Measurements from ENCODE around the gene GALNT18.

The GALNT18 gene

DNA sequence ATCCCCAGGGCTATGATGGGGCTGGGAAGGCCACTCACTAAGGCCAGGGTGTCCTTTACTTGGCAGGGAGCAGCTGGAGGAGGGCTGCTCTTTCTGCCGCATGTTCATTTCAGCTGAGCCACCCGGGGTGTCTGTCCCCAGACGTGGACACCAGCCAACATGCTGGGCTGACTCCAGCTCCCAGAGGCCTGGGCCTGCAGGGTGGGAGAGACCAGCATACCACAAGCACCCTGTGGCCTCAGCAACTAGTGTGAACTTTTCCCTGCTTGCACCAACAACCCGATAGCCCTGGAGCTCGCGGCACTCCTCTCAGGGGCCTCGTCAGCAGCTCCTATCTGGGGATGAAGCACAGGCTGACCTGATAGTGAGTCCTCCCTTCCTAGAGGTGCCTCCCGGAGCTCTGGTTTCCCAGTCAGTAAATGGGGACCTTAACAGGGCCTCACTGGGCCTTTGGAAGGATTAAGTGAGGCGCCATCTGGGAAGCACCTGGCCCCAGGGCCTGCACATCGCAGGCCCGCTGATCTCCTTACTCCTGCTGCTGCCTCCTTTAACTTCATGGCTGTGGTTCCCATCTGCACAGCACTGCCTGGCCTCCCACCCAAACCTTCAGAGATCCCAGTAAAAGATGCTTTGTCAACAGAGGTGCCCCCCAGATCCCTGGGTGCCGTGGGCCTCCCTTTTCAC lies 83.4 kb downstream of the GALNT18 start:
- TF ChIP-seq FEZF1 (tag by site-specific recombination; IDR thresholded peaks at IDR 0.05), result peak; percentile 55
- TF ChIP-seq ZXDB (tag by site-specific recombination; IDR thresholded peaks at IDR 0.05), result no peak
- TF ChIP-seq ZEB2 (tag by site-specific recombination; IDR thresholded peaks at IDR 0.05), result no peak
- TF ChIP-seq, protein P1, sequence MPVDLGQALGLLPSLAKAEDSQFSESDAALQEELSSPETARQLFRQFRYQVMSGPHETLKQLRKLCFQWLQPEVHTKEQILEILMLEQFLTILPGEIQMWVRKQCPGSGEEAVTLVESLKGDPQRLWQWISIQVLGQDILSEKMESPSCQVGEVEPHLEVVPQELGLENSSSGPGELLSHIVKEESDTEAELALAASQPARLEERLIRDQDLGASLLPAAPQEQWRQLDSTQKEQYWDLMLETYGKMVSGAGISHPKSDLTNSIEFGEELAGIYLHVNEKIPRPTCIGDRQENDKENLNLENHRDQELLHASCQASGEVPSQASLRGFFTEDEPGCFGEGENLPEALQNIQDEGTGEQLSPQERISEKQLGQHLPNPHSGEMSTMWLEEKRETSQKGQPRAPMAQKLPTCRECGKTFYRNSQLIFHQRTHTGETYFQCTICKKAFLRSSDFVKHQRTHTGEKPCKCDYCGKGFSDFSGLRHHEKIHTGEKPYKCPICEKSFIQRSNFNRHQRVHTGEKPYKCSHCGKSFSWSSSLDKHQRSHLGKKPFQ (tag by site-specific recombination; IDR thresholded peaks at IDR 0.05), result peak; percentile 53; the same call in 1 of the 2 replicates
- TF ChIP-seq ZNF621 (tag by site-specific recombination; IDR thresholded peaks at IDR 0.05), result no peak
- TF ChIP-seq ZNF184 (tag by site-specific recombination; IDR thresholded peaks at IDR 0.05), result no peak
- TF ChIP-seq ZNF324 (tag by site-specific recombination; IDR thresholded peaks at IDR 0.05), result no peak
- no peak for TF ChIP-seq PRDM1 (tag by site-specific recombination; IDR thresholded peaks at IDR 0.05)
- TF ChIP-seq ZNF366 (tag by site-specific recombination; conservative IDR thresholded peaks at IDR 0.05), result no peak
- peak; percentile 70; the same call in 1 of the 2 replicates for TF ChIP-seq TRIM28 (IDR thresholded peaks at IDR 0.05; ENCODE audit: borderline replicate concordance, low read length)
- no peak for TF ChIP-seq ZNF670 (tag by site-specific recombination; IDR thresholded peaks at IDR 0.05; ENCODE audit: low read depth)
- no peak for TF ChIP-seq ZBTB21 (tag by site-specific recombination; IDR thresholded peaks at IDR 0.05)
- TF ChIP-seq ZNF394 (tag by site-specific recombination; IDR thresholded peaks at IDR 0.05; ENCODE audit: borderline replicate concordance), result no peak
- TF ChIP-seq, protein P2, sequence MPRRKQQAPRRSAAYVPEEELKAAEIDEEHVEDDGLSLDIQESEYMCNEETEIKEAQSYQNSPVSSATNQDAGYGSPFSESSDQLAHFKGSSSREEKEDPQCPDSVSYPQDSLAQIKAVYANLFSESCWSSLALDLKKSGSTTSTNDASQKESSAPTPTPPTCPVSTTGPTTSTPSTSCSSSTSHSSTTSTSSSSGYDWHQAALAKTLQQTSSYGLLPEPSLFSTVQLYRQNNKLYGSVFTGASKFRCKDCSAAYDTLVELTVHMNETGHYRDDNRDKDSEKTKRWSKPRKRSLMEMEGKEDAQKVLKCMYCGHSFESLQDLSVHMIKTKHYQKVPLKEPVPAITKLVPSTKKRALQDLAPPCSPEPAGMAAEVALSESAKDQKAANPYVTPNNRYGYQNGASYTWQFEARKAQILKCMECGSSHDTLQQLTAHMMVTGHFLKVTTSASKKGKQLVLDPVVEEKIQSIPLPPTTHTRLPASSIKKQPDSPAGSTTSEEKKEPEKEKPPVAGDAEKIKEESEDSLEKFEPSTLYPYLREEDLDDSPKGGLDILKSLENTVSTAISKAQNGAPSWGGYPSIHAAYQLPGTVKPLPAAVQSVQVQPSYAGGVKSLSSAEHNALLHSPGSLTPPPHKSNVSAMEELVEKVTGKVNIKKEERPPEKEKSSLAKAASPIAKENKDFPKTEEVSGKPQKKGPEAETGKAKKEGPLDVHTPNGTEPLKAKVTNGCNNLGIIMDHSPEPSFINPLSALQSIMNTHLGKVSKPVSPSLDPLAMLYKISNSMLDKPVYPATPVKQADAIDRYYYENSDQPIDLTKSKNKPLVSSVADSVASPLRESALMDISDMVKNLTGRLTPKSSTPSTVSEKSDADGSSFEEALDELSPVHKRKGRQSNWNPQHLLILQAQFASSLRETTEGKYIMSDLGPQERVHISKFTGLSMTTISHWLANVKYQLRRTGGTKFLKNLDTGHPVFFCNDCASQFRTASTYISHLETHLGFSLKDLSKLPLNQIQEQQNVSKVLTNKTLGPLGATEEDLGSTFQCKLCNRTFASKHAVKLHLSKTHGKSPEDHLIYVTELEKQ (tag by site-specific recombination; IDR thresholded peaks at IDR 0.05; ENCODE audit: borderline replicate concordance), result no peak
- TF ChIP-seq ZNF510 (tag by site-specific recombination; IDR thresholded peaks at IDR 0.05; ENCODE audit: insufficient replicate concordance), result no peak
- TF ChIP-seq ZNF530 (tag by site-specific recombination; IDR thresholded peaks at IDR 0.05; ENCODE audit: low read depth), result no peak
- TF ChIP-seq HOXD13 (CRISPR knock-in tag; IDR thresholded peaks at IDR 0.05; ENCODE audit: borderline replicate concordance), result no peak
- no peak for TF ChIP-seq KLF9 (tag by site-specific recombination; IDR thresholded peaks at IDR 0.05; ENCODE audit: low read depth)
- TF ChIP-seq ZIC2 (tag by site-specific recombination; IDR thresholded peaks at IDR 0.05), result peak; percentile 84
- TF ChIP-seq ZNF423 (tag by site-specific recombination; IDR thresholded peaks at IDR 0.05), result peak; percentile 47; the same call in 1 of the 2 replicates
- TF ChIP-seq GLIS1 (tag by site-specific recombination; IDR thresholded peaks at IDR 0.05), result peak; percentile 54
- no peak for TF ChIP-seq ZNF629 (tag by site-specific recombination; IDR thresholded peaks at IDR 0.05)
- H3K27ac ChIP-seq (ENCODE audit: extremely low read depth, low read depth, low read length), result no peak overlapping the region
- H3K4me1 ChIP-seq (ENCODE audit: control insufficient read depth, insufficient read depth, low read length), result 0 out of 2 replicates have a peak, but pooled peaks cover 5% of the 10 kb centered on the region
- H3K4me3 ChIP-seq (ENCODE audit: low read depth, low read length), result no peak overlapping the region
- H3K36me3 ChIP-seq (ENCODE audit: control insufficient read depth in 2 of 2, insufficient read depth in 1 of 2, low read length in 2 of 2), result no peaks in the 10 kb centered on the region
- ChIA-PET CTCF (no interaction called here), POLR2A (no interaction called here)
- H3K9me3 ChIP-seq (ENCODE audit: control insufficient read depth, insufficient read depth, low read depth, low read length), result no peaks in the 10 kb centered on the region

- Histone ChIP-seq H3K36me3 (ENCODE audit: control insufficient read depth in 2 of 2, insufficient read depth in 1 of 2, low read length in 2 of 2) (no peaks in the 10 kb centered on the region), H3K9me3 (ENCODE audit: control insufficient read depth, insufficient read depth, low read depth, low read length) (no peaks in the 10 kb centered on the region), H3K4me3 (ENCODE audit: low read depth, low read length) (no peak overlapping the region), H3K4me1 (ENCODE audit: control insufficient read depth, insufficient read depth, low read length) (0 out of 2 replicates have a peak, but pooled peaks cover 5% of the 10 kb centered on the region), H3K27ac (ENCODE audit: extremely low read depth, low read depth, low read length) (no peak overlapping the region)
- ChIA-PET CTCF (no interaction called here), POLR2A (no interaction called here)
- TF ChIP-seq ZNF768 (tag by site-specific recombination; IDR thresholded peaks at IDR 0.05) (no peak), ZNF621 (tag by site-specific recombination; IDR thresholded peaks at IDR 0.05) (no peak), ZNF654 (tag by site-specific recombination; IDR thresholded peaks at IDR 0.05; ENCODE audit: low read depth) (no peak), ZNF639 (tag by site-specific recombination; IDR thresholded peaks at IDR 0.05) (no peak), ZNF184 (tag by site-specific recombination; IDR thresholded peaks at IDR 0.05) (no peak), ZNF302 (tag by site-specific recombination; IDR thresholded peaks at IDR 0.05; ENCODE audit: low read depth) (no peak), ZNF146 (tag by site-specific recombination; IDR thresholded peaks at IDR 0.05) (no peak), REPIN1 (tag by site-specific recombination; IDR thresholded peaks at IDR 0.05; ENCODE audit: low read depth) (no peak), ZNF426 (tag by site-specific recombination; IDR thresholded peaks at IDR 0.05) (no peak), ZNF561 (tag by site-specific recombination; IDR thresholded peaks at IDR 0.05; ENCODE audit: borderline replicate concordance) (no peak), ZNF610 (tag by site-specific recombination; IDR thresholded peaks at IDR 0.05; ENCODE audit: borderline replicate concordance) (no peak), ZNF707 (tag by site-specific recombination; IDR thresholded peaks at IDR 0.05) (no peak)
These were observed 83.9 kb downstream of the GALNT18 start for GRCh38 chr11:11537871-11538270.
